ENCODE results near the gene MUCL1. TPM values are rescaled to one million over a fixed set of nuclear protein-coding genes. Genes with fewer than 3 reads are reported as not detected.

MUCL1 gene
- total and polyA plus RNA-seq, 7 donors, result 0.36 TPM; not detected in 6

DNA sequence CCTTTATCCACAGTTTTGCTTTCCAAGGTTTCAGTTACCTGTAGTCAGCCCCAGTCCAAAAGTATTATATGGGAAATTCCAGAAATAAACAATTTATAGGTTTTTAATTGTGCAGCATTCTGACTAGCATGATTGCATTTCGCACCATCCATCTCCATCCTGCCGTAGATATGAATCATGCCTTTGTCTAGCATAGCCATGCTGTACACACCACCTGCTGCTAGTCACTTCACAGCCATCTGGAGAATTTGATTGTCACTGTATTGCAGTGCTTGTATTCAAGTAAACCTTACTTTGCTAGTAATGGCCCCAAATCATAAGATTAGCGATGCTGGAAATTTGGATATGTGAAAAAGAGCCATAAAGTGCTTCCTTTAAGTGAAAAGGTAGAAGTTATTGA lies 36.0 kb downstream of the MUCL1 start:
- H3K36me3 ChIP-seq, result no peaks in the 10 kb centered on the region
- no peaks in the 10 kb centered on the region for H3K4me1 ChIP-seq
- no peaks in the 10 kb centered on the region for H3K9me3 ChIP-seq
- H3K4me3 ChIP-seq, result no peak overlapping the region
- DNase-seq, result no peak
- no peaks in the 10 kb centered on the region for H3K27me3 ChIP-seq
- TF ChIP-seq POLR2A (IDR thresholded peaks at IDR 0.05) (no peak), EP300 (IDR thresholded peaks at IDR 0.05) (no peak), POLR2AphosphoS5 (IDR thresholded peaks at IDR 0.05) (no peak)
- TF ChIP-seq, protein P1, sequence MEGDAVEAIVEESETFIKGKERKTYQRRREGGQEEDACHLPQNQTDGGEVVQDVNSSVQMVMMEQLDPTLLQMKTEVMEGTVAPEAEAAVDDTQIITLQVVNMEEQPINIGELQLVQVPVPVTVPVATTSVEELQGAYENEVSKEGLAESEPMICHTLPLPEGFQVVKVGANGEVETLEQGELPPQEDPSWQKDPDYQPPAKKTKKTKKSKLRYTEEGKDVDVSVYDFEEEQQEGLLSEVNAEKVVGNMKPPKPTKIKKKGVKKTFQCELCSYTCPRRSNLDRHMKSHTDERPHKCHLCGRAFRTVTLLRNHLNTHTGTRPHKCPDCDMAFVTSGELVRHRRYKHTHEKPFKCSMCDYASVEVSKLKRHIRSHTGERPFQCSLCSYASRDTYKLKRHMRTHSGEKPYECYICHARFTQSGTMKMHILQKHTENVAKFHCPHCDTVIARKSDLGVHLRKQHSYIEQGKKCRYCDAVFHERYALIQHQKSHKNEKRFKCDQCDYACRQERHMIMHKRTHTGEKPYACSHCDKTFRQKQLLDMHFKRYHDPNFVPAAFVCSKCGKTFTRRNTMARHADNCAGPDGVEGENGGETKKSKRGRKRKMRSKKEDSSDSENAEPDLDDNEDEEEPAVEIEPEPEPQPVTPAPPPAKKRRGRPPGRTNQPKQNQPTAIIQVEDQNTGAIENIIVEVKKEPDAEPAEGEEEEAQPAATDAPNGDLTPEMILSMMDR (IDR thresholded peaks at IDR 0.05), result no peak
- intact Hi-C loops (cut with DNase I), result no loop called here
- 24 to 63% methylated on average over 3 of the region's 3 CpGs for WGBS, 2 donors
- no peak overlapping the region for H3K27ac ChIP-seq

DNA sequence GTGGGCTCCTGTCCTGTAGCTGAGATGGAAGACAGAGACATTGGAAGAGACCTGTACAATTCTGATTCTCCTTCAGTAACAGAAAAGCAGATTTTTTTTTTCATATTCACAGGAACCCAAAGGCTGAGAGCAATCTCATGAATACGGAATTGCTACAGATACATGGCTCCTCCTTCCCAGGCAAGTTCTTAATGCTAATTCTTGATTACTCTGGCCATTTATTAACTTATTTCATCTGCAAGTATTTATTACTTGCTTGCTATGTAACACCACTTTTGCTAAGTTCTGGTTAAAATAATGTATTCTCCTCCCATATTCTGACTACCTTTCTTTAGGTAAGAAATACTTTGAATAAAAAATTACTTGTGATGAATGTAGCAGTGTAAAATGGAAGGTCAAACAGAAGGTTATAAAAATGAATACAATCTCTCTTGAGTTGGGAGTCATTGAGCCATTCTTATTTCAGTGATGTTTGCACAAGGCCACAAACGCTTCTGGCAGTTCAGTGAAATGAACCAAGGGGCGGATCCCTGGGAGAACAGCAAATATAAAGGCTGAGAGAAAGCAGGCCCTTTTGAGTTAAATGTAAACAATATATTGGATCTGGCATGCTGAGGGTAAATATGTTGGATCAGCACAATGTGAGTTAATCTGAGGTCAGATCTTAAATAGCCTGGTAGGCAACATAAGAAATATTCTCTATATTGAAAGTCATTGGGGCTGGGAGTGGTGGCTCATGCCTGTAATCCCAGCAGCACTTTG lies 37.6 kb downstream of the MUCL1 start:
- Histone ChIP-seq H3K4me3 (no peak overlapping the region), H3K4me1 (no peaks in the 10 kb centered on the region), H3K27me3 (no peaks in the 10 kb centered on the region), H3K27ac (no peak overlapping the region), H3K36me3 (no peaks in the 10 kb centered on the region), H3K9me3 (no peaks in the 10 kb centered on the region)
- 12 to 55% methylated on average over 3 of the region's 3 CpGs for WGBS, 2 donors
- DNase-seq, result no peak
- intact Hi-C loops (cut with DNase I), result no loop called here
- TF ChIP-seq EP300 (IDR thresholded peaks at IDR 0.05) (no peak), POLR2A (IDR thresholded peaks at IDR 0.05) (no peak)
- TF ChIP-seq, protein P1 (IDR thresholded peaks at IDR 0.05), result no peak

Other genes with a start within 250 kb of the MUCL1 start
- gene LACRT, start 219.6 kb upstream of the MUCL1 start, total RNA-seq, result not detected
- not detected for gene LACRT, start 219.6 kb upstream of the MUCL1 start, polyA plus RNA-seq
- gene DCD, start 206.2 kb upstream of the MUCL1 start, total RNA-seq, result not detected
- gene DCD, start 206.2 kb upstream of the MUCL1 start, polyA plus RNA-seq, result not detected
- gene TESPA1, start 130.2 kb downstream of the MUCL1 start, total RNA-seq, result 1 to 10 TPM in 2 of 4 donors, under 1 TPM in 2; 0.83 to 2.9 (median 1.4) TPM
- 10 to 100 TPM in 1 of 3 donors, 1 to 10 TPM in 1, under 1 TPM in 1; 0.23 to 10.3 (median 3.0) TPM for gene TESPA1, start 130.2 kb downstream of the MUCL1 start, polyA plus RNA-seq
- gene NEUROD4, start 165.5 kb downstream of the MUCL1 start, total RNA-seq, result not detected
- gene NEUROD4, start 165.5 kb downstream of the MUCL1 start, polyA plus RNA-seq, result not detected